HL-60 (cell line): ENCODE measurements around the gene STAT4.

Experiments used
- DNase-seq, 2 experiments: peaks; one replicate each; pipeline ENCODE4 v3.0.0-alpha.2; 2010 to 2020; ENCODE audit warnings: low read depth in 1 of 2, low spot score in 1 of 2
- H3K27ac ChIP-seq: fragments of 250-450 bp; sonication (Bioruptor Pico); replicated peaks from 2 replicates; pipeline ENCODE4 v1.5.1; 2020; ENCODE audit warnings: mild to moderate bottlenecking, moderate library complexity
- H3K27me3 ChIP-seq: fragments of 250-450 bp; sonication (Bioruptor Pico); 2 replicates; pipeline ENCODE4 v1.5.1; 2021; ENCODE audit warnings: mild to moderate bottlenecking, moderate library complexity; ENCODE audit not compliant: insufficient read depth, poor library complexity, severe bottlenecking
- H3K4me3 ChIP-seq: replicated peaks from 2 replicates; pipeline ENCODE4 v1.5.1; 2011; ENCODE audit warnings: mild to moderate bottlenecking, control low read depth, low read length; ENCODE audit not compliant: insufficient read depth
- CTCF ChIP-seq: IDR thresholded peaks from one replicate; pipeline ENCODE4 v1.5.1; 2011; ENCODE audit warnings: low read length, control low read depth, inconsistent platforms; ENCODE audit not compliant: insufficient read depth
- GABPA ChIP-seq: IDR thresholded peaks from 2 replicates; pipeline ENCODE4 v1.6.1; 2012; ENCODE audit warnings: low read depth
- POLR2AphosphoS5 ChIP-seq: IDR thresholded peaks from 2 replicates; pipeline ENCODE4 v1.6.1; 2012; ENCODE audit warnings: low read depth
- SPI1 ChIP-seq: IDR thresholded peaks from 2 replicates; pipeline ENCODE4 v1.6.1; 2012; ENCODE audit warnings: low read depth, mild to moderate bottlenecking, borderline replicate concordance
- TF ChIP-seq, protein P1 (sequence below): IDR thresholded peaks from 2 replicates; pipeline ENCODE4 v1.6.1; 2012; ENCODE audit warnings: low read depth; ENCODE audit not compliant: insufficient replicate concordance

Gene STAT4

DNA sequence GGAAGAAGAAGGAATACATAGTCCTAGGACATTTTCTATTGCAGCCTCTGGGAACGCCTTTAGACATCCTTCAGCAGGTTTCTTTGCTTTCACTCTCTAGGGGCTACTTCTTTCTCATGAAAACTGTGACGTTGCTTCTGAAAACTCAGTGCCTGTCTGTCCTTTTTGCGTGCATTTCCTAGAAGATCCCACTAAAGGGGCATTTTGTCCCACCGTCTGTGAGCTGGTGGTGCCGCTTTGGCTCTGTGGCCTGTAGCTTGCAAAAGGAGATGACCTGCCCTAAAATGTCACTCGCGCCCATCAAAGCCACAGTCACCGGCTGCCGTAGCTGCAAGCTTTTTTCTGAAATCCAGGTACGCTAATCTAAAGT lies 579 bp downstream of the STAT4 start:
- peaks cover 17% of the 10 kb centered on the region for H3K27me3 ChIP-seq
- DNase-seq = no peak
- peak overlapping the region; percentile 39 for H3K4me3 ChIP-seq
- H3K27ac ChIP-seq = no peak overlapping the region
- TF ChIP-seq CTCF = no peak
- TF ChIP-seq, protein P1, sequence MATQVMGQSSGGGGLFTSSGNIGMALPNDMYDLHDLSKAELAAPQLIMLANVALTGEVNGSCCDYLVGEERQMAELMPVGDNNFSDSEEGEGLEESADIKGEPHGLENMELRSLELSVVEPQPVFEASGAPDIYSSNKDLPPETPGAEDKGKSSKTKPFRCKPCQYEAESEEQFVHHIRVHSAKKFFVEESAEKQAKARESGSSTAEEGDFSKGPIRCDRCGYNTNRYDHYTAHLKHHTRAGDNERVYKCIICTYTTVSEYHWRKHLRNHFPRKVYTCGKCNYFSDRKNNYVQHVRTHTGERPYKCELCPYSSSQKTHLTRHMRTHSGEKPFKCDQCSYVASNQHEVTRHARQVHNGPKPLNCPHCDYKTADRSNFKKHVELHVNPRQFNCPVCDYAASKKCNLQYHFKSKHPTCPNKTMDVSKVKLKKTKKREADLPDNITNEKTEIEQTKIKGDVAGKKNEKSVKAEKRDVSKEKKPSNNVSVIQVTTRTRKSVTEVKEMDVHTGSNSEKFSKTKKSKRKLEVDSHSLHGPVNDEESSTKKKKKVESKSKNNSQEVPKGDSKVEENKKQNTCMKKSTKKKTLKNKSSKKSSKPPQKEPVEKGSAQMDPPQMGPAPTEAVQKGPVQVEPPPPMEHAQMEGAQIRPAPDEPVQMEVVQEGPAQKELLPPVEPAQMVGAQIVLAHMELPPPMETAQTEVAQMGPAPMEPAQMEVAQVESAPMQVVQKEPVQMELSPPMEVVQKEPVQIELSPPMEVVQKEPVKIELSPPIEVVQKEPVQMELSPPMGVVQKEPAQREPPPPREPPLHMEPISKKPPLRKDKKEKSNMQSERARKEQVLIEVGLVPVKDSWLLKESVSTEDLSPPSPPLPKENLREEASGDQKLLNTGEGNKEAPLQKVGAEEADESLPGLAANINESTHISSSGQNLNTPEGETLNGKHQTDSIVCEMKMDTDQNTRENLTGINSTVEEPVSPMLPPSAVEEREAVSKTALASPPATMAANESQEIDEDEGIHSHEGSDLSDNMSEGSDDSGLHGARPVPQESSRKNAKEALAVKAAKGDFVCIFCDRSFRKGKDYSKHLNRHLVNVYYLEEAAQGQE = no peak
- no peak for TF ChIP-seq GABPA
- TF ChIP-seq POLR2AphosphoS5 = no peak
- no peak for TF ChIP-seq SPI1

DNA sequence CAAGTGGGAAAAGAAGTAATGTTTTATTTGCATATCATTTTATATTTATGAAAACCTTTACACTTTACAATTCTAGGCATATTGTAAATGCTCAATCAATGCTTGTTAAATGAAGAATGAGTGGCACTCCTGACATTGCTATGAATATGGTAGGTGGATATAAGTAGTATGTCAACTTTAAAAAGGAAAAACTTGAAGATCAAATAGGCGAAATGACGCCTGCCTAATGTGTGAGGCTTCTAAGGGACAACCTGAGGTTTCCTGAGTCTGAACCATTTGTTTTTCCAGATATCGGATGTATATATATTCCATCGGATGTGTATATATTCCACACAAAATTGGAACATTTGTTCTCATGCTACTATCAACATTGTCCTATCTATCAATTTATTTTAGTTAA lies 1.4 kb downstream of the STAT4 start:
- Histone ChIP-seq H3K4me3 (no peak overlapping the region), H3K27me3 (peaks cover 17% of the 10 kb centered on the region), H3K27ac (no peak overlapping the region)
- DNase-seq = no peak
- no peak for TF ChIP-seq SPI1
- TF ChIP-seq, protein P1 = no peak
- TF ChIP-seq POLR2AphosphoS5 = no peak
- no peak for TF ChIP-seq GABPA
- TF ChIP-seq CTCF = no peak

- Histone ChIP-seq H3K27ac (no peak overlapping the region), H3K4me3 (no peak overlapping the region), H3K27me3 (peaks cover 17% of the 10 kb centered on the region)
- no peak for DNase-seq
- TF ChIP-seq POLR2AphosphoS5 (no peak), CTCF (no peak), GABPA (no peak), SPI1 (no peak)
- TF ChIP-seq, protein P1 = no peak
These were observed 2.0 kb downstream of the STAT4 start for GRCh38 chr2:191148791-191149190.
